ENCODE data around the gene MCHR2. TPM values are rescaled to one million over a fixed set of nuclear protein-coding genes. Genes with fewer than 3 reads are reported as not detected.

The MCHR2 gene
- total RNA-seq, 1 experiment from 2014 or later = not detected

GRCh38 chr6:99943846-99944245, 50.2 kb downstream of the MCHR2 start:
- H3K79me2 ChIP-seq (ENCODE audit: insufficient read depth, low read length) = no peaks in the 10 kb centered on the region
- RAD21 ChIA-PET (ENCODE audit: low non-redundant PET in 1 of 2, low total read pairs in 2 of 2, uncharacterized antibody in 2 of 2, unreplicated experiment in 2 of 2) = no interaction called here
- H2AFZ ChIP-seq (ENCODE audit: low read depth, low read length, poor library complexity, severe bottlenecking) = no peak overlapping the region
- CTCF ChIA-PET = no interaction called here
- H3K27me3 ChIP-seq (ENCODE audit: insufficient read depth, low read length) = no peaks in the 10 kb centered on the region
- POLR2A ChIA-PET = no interaction called here
- no peaks in the 10 kb centered on the region for H3K36me3 ChIP-seq (ENCODE audit: control insufficient read depth in 1 of 2, insufficient read depth in 2 of 2, low read length in 2 of 2)
- no peaks in the 10 kb centered on the region for H3K9me3 ChIP-seq (ENCODE audit: control insufficient read depth in 1 of 2, insufficient read depth in 1 of 2, low read depth in 1 of 2, low read length in 2 of 2)
- no peaks in the 10 kb centered on the region for H3K9me2 ChIP-seq (ENCODE audit: insufficient read depth)
- H3K4me1 ChIP-seq (ENCODE audit: control insufficient read depth in 1 of 2, insufficient read depth in 2 of 2, low read length in 2 of 2) = no peaks in the 10 kb centered on the region
- no peak overlapping the region for H3K27ac ChIP-seq (ENCODE audit: low read depth, low read length)
- no peaks in the 10 kb centered on the region for H4K20me1 ChIP-seq (ENCODE audit: insufficient read depth)
- intact Hi-C loops (cut with micrococcal nuclease) = no loop called here
- no TSS peak for BruUV-seq (replicated peaks)
- H3K4me3 ChIP-seq (replicated peaks in 1 of 2; ENCODE audit: low read depth in 1 of 2, low read length in 2 of 2) = no peak overlapping the region
- DNase-seq (ENCODE audit: low read depth, low spot score) = no peak
- TF ChIP-seq MAX (IDR thresholded peaks at IDR 0.05) = no peak
- TF ChIP-seq SP1 (IDR thresholded peaks at IDR 0.05; ENCODE audit: low read depth) = no peak
- TF ChIP-seq SRF (IDR thresholded peaks at IDR 0.05; ENCODE audit: low read depth) = no peak
- TF ChIP-seq TCF7L2 (IDR thresholded peaks at IDR 0.05; ENCODE audit: borderline replicate concordance, extremely low read depth, insufficient read depth, insufficient read length) = no peak
- TF ChIP-seq RAD21 (IDR thresholded peaks at IDR 0.05; ENCODE audit: low read depth) = no peak
- TF ChIP-seq, protein P1, sequence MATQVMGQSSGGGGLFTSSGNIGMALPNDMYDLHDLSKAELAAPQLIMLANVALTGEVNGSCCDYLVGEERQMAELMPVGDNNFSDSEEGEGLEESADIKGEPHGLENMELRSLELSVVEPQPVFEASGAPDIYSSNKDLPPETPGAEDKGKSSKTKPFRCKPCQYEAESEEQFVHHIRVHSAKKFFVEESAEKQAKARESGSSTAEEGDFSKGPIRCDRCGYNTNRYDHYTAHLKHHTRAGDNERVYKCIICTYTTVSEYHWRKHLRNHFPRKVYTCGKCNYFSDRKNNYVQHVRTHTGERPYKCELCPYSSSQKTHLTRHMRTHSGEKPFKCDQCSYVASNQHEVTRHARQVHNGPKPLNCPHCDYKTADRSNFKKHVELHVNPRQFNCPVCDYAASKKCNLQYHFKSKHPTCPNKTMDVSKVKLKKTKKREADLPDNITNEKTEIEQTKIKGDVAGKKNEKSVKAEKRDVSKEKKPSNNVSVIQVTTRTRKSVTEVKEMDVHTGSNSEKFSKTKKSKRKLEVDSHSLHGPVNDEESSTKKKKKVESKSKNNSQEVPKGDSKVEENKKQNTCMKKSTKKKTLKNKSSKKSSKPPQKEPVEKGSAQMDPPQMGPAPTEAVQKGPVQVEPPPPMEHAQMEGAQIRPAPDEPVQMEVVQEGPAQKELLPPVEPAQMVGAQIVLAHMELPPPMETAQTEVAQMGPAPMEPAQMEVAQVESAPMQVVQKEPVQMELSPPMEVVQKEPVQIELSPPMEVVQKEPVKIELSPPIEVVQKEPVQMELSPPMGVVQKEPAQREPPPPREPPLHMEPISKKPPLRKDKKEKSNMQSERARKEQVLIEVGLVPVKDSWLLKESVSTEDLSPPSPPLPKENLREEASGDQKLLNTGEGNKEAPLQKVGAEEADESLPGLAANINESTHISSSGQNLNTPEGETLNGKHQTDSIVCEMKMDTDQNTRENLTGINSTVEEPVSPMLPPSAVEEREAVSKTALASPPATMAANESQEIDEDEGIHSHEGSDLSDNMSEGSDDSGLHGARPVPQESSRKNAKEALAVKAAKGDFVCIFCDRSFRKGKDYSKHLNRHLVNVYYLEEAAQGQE (IDR thresholded peaks at IDR 0.05; ENCODE audit: low read depth) = no peak
- no peak for TF ChIP-seq ELF1 (IDR thresholded peaks at IDR 0.05; ENCODE audit: borderline replicate concordance, low read depth)
- TF ChIP-seq, protein P2, sequence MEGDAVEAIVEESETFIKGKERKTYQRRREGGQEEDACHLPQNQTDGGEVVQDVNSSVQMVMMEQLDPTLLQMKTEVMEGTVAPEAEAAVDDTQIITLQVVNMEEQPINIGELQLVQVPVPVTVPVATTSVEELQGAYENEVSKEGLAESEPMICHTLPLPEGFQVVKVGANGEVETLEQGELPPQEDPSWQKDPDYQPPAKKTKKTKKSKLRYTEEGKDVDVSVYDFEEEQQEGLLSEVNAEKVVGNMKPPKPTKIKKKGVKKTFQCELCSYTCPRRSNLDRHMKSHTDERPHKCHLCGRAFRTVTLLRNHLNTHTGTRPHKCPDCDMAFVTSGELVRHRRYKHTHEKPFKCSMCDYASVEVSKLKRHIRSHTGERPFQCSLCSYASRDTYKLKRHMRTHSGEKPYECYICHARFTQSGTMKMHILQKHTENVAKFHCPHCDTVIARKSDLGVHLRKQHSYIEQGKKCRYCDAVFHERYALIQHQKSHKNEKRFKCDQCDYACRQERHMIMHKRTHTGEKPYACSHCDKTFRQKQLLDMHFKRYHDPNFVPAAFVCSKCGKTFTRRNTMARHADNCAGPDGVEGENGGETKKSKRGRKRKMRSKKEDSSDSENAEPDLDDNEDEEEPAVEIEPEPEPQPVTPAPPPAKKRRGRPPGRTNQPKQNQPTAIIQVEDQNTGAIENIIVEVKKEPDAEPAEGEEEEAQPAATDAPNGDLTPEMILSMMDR (IDR thresholded peaks at IDR 0.05 in 2 of 3, conservative IDR thresholded peaks at IDR 0.05 in 1 of 3; ENCODE audit: borderline replicate concordance in 1 of 3, insufficient read depth in 1 of 3, low read depth in 2 of 3, low read length in 2 of 3) = no peak
- no peak for TF ChIP-seq CBX3 (IDR thresholded peaks at IDR 0.05; ENCODE audit: low read depth)
- TF ChIP-seq ZNF274 (IDR thresholded peaks at IDR 0.05; ENCODE audit: low read depth, low read length) = no peak
- ATAC-seq = no peak
- no peak overlapping the region for H3K9ac ChIP-seq (ENCODE audit: low read length)
- H3K4me2 ChIP-seq (ENCODE audit: low read length) = no peak overlapping the region
